Activated CD4-positive, alpha-beta T cell treated with anti-CD3 and anti-CD28 coated beads for 48 hours (primary cell): ENCODE data around the gene NRDC.
"Not testable (repeated sequence)": the region's sequence is repeated elsewhere in the genome, so short reads cannot be mapped to it uniquely, and the experiment has no call there.

ENCODE experiments used
- DNase-seq: peaks from one replicate; pipeline ENCODE4 v3.0.0-alpha.2; 2020

The NRDC gene

DNA sequence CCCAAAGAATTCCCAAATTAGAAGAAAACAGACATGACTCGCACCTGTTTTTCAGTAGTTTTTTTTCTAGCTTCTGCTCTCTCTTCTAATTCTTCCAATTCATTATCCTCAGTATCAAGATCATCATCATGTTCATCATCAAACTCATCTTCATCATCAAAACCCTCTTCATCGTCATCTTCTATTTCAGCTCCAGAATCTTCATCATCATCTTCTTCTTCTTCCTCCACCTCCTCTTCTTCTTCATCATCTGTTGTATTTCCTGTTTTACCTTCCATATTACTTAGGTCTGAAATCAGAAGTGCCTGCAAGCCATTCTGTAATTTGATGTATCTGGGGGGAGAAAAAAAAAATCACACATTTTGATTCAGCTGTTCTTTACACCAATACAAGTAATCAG, 38.3 kb downstream of the NRDC start:
- DNase-seq, result no peak

DNA sequence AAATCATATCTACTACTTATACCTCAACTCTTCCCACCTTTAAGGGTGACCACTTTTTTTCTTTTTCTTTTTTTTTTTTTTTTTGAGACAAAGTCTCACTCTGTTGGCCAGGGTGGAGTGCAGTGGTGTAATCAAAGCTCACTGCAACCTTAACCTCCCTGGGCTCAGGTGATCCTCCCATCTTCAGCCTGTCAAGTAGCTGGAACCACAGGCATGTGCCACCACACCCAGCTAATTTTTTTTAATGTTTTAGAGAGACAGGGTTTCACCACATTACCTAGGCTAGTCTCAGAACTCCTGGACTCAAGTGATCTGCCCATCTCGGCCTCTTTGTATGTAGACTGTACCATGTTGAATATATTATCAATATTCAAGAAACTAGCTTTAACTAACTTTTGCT, 39.4 kb downstream of the NRDC start:
- DNase-seq, result no peak

DNA sequence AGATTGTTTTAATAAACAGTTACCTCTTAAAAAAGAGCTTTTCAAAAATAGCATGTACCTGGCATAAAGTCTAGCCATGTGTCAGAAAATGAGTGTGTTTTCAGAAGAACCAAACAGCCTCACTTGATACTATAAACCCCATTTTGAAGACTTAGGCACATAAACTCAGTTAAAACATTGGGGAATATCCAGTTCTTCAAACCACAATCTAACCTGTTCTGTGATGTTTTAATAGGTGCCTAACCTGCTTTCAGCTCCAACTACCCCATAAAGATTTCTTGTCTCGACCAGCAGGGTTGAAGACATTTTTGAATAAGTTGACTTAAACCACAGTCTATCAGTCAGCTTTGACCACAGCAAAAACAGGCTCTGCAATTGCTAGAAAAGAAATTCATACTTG, 41.3 kb downstream of the NRDC start:
- DNase-seq, result no peak

DNA sequence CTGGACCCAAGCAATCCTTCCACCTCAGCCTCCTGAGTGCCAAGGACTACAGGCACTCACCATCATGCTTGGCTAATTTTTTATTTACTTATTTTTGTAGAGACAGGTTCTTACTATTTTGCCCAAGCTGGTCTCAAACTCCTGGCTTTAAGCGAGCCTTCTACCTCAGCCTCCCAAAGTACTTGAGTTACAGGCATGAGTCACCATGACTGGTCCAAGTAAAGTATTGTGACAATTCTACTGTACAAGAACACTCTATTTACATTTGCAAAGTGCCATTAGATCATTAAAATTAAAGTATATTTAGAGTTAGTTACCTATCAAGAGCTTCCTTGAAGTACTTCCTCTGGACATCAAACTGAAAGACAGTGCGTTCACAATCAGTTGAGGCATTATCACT, 44.8 kb downstream of the NRDC start:
- DNase-seq, result no peak

DNA sequence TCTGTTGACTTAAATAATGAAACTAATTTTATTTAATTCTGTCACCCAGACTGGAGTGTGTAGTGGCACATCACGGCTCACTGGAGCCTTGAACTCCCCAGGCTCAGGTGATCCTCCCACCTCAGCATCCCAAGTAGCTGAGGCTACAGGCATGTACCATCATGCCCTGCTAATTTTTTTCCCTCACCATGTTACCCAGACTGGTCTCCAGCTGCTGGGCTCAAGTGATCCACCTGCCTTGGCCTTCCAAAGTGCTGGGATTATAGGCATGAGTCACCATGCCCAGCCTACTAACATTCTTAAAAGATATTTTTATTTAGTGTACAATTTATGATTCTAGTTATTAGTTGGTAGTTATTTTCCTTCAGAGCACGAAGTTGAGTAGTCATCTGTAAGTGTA, 49.5 kb downstream of the NRDC start:
- no peak for DNase-seq

DNA sequence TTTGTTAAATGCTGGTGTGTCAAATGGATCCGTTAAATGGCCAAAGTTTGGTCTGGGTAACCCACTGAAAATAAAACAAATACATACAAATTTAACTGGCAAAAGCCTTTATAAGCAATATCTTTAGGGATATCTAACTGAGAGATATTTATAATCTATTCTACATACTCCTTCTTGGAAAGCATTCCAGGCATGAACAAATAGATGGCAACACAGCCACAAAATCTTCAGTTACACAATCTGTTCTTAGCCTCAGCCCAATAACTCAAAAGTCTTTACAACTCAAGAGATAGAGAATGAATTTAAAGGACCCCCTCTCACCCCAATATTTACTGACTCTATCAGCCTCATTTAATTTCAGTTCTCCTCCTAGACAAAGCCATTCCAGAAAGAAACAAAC, 58.7 kb downstream of the NRDC start:
- DNase-seq, result no peak

DNA sequence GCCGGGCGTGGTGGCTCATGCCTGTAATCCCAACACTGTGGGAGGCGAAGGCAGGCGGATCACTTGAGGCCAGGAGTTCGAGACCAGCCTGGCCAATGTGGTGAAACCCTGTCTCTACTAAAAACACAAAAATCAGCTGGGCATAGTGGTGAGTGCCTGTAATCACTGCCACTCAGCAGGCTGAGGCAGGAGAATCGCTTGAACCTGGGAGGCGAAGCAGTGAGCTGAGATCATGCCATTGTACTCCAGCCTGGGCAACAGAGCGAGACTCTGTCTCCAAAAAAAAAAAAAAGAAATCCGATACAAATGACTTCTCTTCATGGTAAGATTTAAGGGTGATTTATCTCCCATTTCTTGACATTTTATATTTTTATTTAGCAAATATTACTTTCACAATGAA, 59.5 kb downstream of the NRDC start:
- DNase-seq, result not testable (repeated sequence)

DNA sequence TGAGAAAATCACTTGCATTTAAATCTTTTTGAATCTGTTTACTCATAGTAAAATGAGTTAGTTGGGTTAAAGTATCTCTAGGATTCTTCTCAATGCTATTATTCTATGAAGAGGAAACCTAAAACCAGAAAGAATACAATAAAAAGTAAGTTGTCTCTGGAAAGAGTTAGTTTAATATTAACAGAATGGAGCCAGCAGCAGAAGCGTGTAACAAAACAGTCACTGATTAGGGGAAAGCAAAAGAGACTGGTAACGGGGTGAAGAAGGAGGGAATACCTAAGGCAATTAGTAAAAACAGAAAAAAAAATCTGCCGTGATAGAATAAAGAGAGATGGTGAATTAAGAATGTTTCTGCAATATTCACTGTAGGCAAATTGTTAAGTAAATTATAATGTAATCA, 60.0 kb downstream of the NRDC start:
- no peak for DNase-seq

DNA sequence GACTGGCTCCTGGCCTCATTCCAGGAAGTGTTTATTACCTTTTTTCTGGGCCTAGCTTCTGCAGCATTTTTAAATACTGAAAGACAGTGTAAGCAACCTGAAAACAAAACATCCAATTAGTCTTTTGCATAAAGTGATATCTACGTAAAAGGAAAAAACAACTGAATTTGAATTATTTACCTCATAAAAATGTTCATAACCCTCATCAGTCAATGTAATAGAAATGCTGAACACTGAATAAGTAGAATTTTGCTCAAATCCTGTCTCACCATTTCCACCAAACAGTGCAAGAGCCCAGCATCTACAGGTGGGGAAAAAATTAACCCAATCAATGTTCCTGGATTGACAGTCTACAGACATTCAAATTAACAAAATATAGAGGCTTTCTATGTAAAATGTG, 64.0 kb downstream of the NRDC start:
- DNase-seq, result no peak

DNA sequence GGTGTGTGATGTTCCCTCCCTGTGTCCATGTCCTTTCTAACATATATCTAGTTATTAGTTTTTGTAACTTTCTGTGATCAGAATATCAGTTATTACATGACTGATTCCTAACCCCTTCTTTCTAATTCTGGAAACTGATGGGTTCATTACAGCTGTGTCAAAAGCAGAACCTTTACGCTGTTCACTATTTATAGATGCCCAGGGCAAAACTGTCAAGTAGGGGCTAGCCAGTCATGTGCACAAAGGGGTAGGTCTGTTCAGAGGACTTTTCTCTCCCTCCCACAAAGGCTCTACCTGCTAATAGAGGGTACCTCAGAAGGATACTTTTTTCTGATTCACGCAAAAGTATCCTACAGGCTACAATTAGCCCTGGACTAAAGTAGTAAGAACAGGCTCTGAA, 79.2 kb downstream of the NRDC start:
- DNase-seq, result no peak

DNA sequence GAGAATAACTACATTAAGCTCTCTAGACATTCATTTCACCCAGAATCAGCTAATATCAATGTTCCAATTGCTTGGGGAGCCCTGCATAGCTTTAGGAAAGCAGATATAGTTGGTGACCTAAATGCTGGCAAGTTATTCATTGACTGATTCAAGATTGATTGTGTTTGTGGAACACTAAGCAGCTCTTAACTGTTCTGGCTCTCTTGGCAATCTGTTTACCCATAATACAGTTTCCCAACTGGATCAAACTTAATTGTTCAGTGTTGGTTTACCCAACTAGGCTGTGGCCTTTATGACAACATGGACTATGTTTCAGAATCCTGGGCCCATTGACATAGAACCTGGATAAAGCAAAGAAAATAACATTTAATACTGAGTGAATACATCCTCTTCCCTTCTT, 83.7 kb downstream of the NRDC start:
- no peak for DNase-seq

DNA sequence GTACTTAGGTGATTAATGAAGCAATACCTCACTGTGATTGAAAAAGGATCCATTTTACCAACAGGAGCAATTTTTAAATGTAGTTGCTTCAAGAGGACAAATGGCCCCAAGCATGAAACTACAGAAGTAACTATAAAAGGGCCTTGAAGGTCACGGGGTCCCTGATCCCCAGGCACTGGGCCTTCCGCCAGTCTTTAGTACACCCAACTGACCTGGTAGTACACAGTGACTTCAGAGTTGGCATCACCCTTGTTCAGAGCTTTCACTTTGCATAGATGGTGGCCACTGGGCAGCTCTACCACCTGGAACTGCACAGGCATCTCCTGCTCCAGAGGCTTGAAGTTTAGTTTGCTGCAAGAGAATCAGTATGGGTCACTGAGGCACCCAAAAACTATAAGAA, 84.3 kb downstream of the NRDC start:
- no peak for DNase-seq

DNA sequence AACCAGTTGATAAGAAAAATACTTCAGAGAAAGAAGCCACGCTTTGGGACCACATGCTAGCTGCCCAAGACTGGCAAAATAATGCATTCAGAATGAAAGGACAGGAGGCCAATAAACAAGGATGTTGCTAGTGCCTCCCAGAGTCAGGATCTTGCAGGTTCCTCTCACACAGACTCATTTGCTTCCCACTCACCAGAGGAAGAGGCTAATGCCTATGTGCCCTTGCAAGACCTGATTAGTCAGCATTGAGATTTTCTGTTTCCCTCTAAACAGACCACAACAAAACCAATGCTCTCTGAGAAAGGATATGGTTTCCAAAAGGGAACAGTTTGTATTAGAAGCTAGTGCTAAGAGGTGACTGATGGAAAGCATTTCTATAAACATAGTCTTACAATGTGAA, 85.7 kb downstream of the NRDC start:
- DNase-seq, result peak; percentile 11

DNA sequence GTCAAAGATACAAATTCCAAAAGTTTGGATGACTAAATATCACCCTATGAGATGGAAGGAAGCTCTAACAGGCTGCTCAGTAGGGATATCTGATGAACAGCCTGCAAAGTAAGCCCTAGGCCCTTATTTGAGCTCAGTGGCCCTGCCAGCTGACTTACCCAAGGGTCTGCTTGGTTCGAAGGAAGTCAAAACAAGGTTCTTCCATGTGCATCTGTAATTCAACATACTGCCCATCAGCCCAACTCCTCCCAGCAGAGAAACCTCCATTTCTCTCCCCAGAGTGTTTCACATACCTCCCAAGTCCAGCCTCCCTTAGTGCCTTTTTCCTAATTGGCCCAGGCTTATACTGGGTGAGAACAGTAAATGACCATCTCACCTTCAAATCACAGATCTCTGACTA, 86.6 kb downstream of the NRDC start:
- no peak for DNase-seq

DNA sequence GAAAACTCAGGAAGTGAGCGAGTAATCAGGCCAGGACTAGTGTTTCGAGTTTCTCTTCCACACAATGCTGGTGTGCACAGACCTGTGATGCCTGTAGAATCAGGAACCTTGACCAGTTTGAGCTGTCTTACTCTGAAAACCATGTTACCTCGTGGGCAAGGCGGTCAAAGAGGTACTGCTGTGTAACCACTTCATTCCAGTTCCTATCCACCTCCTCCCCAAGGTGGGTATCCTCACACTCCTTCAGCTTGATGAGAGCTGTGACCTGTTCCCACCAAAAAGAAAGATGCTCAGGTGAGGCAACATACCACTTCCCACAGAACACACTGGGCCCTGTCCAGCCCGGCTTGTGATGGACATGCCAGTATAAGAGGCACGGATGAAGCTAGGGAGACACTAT, 88.1 kb downstream of the NRDC start:
- no peak for DNase-seq

DNA sequence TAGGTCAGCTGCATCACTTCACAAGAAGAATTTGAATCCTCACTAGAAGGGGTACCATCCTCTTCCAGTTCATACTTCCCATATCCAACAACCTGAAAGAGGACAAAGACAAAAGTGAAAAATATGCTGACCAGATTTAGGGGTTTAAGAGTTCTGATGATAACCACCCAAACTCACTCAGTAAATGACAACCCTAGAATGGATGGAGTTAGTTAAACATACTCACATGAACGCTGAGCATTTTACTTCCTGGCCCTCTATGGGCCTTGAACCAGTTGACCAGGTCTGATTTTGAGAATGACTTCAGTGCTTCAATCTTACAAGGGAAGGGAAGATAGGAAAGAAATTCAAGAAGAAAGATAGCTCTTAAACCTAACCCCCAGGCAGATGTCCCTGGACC, 89.2 kb downstream of the NRDC start:
- no peak for DNase-seq

DNA sequence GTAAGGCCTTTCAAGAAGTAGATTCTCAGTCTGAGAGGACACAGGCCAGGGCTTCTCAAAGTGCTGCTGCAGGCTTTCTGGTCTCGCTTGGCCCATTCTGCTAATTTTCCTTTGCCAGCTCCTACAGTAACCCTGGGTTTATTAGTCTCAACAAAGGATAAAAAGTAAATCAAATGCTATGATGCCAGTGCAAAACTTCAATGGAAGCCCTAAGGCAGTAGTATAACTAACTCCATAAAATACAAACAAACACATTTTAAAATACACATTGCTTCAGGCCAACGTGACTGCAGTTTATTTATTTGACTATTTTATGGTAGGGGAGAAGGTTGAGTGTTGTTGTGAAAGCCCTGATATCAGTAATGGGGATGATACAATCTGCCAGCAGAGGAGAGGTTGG, 89.6 kb downstream of the NRDC start:
- no peak for DNase-seq

DNA sequence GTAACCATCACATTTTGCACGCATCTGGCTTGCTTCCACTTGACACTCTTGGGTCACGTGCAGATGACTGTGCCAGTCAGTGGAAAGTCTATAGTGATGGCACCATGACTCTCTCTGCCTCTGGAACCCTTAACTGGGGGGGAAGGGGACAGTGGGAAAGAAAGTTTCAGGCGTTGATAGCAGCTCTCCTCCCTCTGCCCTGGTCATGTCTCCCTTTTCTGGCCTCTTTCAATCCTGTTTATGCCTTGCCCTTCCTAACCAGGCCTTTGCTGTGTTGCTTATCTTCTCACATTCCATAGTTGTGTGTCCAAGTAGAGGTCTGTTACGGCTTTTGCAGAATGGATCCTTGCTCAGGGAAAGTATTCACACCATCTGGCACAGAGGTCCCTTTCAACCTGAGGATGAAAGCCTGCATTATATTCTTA, 93.5 kb downstream of the NRDC start:
- no peak for DNase-seq

DNA sequence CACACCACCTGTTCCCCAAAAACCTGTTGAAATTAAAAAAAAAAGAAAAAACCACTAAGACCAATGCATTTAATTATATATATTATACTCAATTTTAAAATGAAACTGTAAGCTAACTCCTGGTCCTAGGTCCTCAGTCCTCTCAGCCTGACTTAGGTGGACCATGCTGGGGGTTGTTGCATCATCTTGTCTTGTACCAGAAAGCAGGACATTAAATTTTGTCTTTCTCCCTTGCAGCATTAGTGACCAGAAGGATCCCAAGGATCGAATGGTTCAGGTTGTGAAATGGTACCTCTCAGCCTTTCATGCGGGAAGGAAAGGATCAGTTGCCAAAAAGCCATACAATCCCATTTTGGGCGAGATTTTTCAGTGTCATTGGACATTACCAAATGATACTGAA, 97.6 kb downstream of the NRDC start:
- no peak for DNase-seq

DNA sequence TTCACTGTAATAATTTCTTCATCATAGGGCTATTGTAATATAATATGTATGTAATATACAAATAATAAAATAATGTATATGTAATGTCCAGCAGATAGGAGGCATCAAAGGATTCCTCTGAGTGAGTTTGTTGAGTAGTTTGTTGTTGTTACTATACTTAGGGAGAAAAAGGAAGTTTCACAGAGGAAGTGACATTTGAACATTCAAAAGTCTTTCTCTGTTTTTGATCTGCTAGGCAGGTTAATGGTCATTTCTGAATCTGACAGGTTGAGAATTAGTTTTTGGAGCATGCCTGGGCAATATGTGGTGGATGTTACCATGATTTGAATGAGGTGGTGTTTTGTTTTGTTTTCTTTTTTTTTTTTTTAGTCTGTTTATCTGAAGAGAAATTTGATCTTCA, 102.1 kb downstream of the NRDC start:
- no peak for DNase-seq

DNA sequence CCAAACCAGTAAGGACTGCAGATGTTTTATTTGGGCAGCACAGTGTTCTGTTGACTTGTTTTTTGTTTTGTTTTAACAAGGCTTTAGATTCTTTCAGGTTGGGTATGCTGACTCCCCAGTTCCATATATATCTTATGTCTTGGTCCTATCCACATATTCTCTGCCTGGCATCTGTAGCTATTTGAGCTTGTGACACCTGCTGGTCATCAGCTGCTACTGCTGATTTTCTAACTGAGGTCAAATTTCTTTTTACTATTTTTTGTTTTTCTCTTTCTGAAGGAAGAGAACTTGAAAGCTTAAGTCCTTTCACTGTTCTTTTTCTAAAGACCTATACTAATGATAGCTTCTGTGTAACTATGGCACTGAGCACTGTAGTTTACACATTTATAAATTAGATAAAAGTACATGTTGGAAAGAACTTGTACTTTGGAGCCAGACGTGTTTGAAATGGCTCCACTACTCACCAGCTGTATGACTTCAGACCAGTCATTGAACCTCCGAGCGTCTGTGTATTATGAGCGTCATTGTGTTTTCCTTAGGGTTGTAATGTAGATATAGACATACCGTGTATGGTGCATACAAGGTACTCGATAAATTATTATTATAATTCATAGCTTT, 109.4 kb downstream of the NRDC start:
- DNase-seq, result peak; percentile 13

DNA sequence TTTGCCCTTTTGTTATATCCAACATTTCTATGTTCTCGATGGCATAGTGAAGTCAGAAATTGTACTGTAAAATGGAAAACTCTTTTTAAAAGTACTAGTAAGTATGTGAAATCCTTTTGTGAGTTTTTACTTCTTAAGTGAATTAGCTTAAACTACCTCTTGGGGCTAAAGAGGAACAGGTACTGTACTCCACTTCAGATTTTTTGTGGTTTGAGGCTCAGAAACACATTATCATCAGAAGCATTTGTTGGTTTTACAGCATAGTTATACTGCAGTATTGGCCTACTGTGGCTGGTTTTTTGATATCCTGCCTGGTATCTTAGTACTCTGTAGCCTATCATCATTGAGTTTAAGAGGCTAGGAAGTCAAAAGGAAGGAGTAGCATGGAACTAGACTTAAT, 117.2 kb downstream of the NRDC start:
- DNase-seq, result no peak

DNA sequence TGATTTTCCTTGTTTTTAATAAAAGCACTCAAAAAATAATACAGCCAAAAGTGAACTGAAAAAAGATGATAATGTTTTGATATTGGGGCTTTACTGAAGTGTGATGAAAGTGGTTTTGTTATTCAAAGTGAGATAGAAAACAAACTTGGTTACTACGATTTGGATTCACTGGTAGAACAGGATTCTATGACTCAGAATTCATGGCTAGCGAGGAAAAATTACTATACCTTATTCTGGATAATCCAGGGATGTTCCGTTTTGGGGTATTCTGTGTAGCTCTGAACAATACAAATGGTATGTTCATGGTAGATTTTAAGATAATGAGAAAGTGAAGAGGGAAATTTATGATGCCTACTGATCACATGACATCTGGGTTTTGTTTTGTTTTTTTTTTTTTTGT, 117.7 kb downstream of the NRDC start:
- no peak for DNase-seq

DNA sequence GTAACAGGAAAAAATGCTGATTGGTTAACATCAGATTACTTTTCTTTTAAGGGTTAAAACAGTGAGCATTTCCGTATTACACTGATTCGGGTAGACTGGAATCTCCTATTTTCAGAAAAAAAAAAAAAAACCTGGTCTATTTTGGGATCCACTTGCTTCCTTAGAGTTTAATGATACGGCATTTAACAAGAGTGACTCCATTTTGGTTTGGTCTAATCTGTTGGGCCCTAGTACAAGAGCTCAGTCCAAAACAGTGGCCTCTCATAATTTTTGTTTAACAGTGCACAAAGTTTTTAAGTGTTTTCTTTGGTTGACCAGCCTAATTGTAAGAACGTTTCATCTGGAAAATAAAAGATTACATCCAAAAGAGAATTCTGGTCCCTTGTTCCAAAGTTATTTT, 120.2 kb downstream of the NRDC start:
- DNase-seq, result no peak

DNA sequence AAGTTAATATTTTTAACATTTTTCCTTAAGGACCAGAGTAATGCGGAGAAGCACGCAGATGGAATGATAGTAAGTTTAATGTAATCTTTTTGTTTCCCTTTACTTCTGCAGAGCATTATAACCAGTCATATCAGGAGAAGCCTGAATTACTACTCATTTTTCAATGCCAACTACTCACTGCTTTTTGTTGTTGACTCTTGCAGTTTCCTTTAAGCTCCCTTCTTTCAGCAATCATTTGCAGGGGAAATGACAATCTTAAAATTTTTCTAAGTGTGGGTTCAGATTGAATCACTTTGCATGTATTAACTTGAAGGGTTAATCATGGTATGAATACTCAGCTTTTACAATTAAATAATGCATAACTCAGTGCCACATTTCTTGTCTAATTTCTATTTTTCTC, 122.2 kb downstream of the NRDC start:
- no peak for DNase-seq

DNA sequence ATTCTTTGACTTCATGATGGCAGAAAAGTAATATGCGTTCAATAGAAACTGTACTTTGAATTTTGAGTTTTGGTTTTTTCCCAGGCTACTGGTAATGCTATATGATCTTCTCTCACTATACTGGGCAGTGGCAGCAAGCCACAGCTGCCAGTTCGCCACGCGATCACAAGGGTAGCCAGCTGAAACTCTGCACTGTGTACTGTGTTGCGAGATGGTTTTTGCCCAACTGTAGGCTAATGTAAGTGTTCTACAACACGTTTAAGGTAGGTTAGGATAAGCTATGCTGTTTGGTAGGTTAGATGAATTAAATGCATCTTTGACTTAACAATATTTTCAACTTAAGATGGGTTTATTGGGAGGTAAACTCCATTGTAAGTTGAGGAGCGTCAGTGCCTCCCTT, 123.1 kb downstream of the NRDC start:
- DNase-seq, result no peak
